ENCODE measurements around the gene SCN10A. TPM values are rescaled to one million over a fixed set of nuclear protein-coding genes. Genes with fewer than 3 reads are reported as not detected.

The SCN10A gene
- polyA plus RNA-seq, 1 of the 3 experiments (the other 2 are of a cell fraction) = not detected

- H3K27me3 ChIP-seq (ENCODE audit: insufficient read depth) = no peaks in the 10 kb centered on the region; the same call in 1 of the 2 replicates
- peak; percentile 67 for TF ChIP-seq CTCF (IDR thresholded peaks at IDR 0.05)
- TF ChIP-seq TCF12 (IDR thresholded peaks at IDR 0.05) = no peak
- TF ChIP-seq SMC3 (IDR thresholded peaks at IDR 0.05; ENCODE audit: low read depth, low read length) = peak; percentile 87
- TF ChIP-seq PBX3 (IDR thresholded peaks at IDR 0.05) = no peak
- TF ChIP-seq SIN3A (IDR thresholded peaks at IDR 0.05; ENCODE audit: borderline replicate concordance, low read depth, low read length) = no peak
- peak; percentile 91 for TF ChIP-seq RAD21 (IDR thresholded peaks at IDR 0.05; ENCODE audit: low read length)
- H3K9me3 ChIP-seq = no peaks in the 10 kb centered on the region
- 46% methylated on average over 2 of the region's 2 CpGs for WGBS (ENCODE audit: low lambda C conversion rate)
- H3K79me2 ChIP-seq (ENCODE audit: insufficient read depth) = no peaks in the 10 kb centered on the region
- H3K27ac ChIP-seq (ENCODE audit: low read depth in 2 of 2, low read length in 1 of 2) = no peak overlapping the region
- H3K9me2 ChIP-seq = no peaks in the 10 kb centered on the region
- no peak overlapping the region for H3K4me3 ChIP-seq (ENCODE audit: low read depth in 2 of 2, low read length in 1 of 2)
- no peak overlapping the region for H3K4me2 ChIP-seq
- POLR2A ChIA-PET = no interaction called here
- no peaks in the 10 kb centered on the region for H3F3A ChIP-seq (replicated peaks; ENCODE audit: insufficient read depth)
- H3K4me1 ChIP-seq (ENCODE audit: control insufficient read depth in 1 of 2, insufficient read depth in 2 of 2, low read depth in 1 of 2, low read length in 1 of 2) = peaks cover 0 to 2% of the 10 kb centered on the region in 2 experiments; a peak in 2 of 4 replicates
- no peak overlapping the region for H3K9ac ChIP-seq
- peak; percentile 54 for DNase-seq
- H4K20me1 ChIP-seq (ENCODE audit: insufficient read depth) = no peaks in the 10 kb centered on the region
- H3K36me3 ChIP-seq (replicated peaks in 1 of 2; ENCODE audit: control insufficient read depth in 1 of 2, insufficient read depth in 2 of 2, low read length in 1 of 2) = no peaks in the 10 kb centered on the region
- CTCF ChIA-PET = interaction anchor here (0.6 to 2.7 kb wide), 73 partner anchors 9 to 498 kb away, joined by 3 to 41 read pairs (median 5); partner anchors contain the start of gene EXOG
- no peak overlapping the region for H2AFZ ChIP-seq (ENCODE audit: low read depth)
These were observed 27.9 kb upstream of the SCN10A start for GRCh38 chr3:38843898-38844297.

GRCh38 chr3:38842266-38842965 lies 26.4 kb upstream of the SCN10A start:
- Histone ChIP-seq H3K27ac (ENCODE audit: low read depth in 2 of 2, low read length in 1 of 2) (no peak overlapping the region), H3K27me3 (ENCODE audit: insufficient read depth) (no peaks in the 10 kb centered on the region; the same call in 1 of the 2 replicates), H3K9me3 (no peaks in the 10 kb centered on the region), H2AFZ (ENCODE audit: low read depth) (no peak overlapping the region), H4K20me1 (ENCODE audit: insufficient read depth) (no peaks in the 10 kb centered on the region), H3K79me2 (ENCODE audit: insufficient read depth) (no peaks in the 10 kb centered on the region), H3F3A (replicated peaks; ENCODE audit: insufficient read depth) (no peaks in the 10 kb centered on the region), H3K9ac (no peak overlapping the region), H3K4me3 (ENCODE audit: low read depth in 2 of 2, low read length in 1 of 2) (no peak overlapping the region), H3K4me2 (no peak overlapping the region), H3K36me3 (replicated peaks in 1 of 2; ENCODE audit: control insufficient read depth in 1 of 2, insufficient read depth in 2 of 2, low read length in 1 of 2) (no peaks in the 10 kb centered on the region), H3K9me2 (no peaks in the 10 kb centered on the region), H3K4me1 (ENCODE audit: control insufficient read depth in 1 of 2, insufficient read depth in 2 of 2, low read depth in 1 of 2, low read length in 1 of 2) (no peaks in the 10 kb centered on the region; a peak in 1 of 4 replicates)
- WGBS (ENCODE audit: low lambda C conversion rate) = 21% methylated on average over 3 of the region's 4 CpGs
- POLR2A ChIA-PET = no interaction called here
- TF ChIP-seq GATA2 (CRISPR knock-in tag; IDR thresholded peaks at IDR 0.05) = no peak
- CTCF ChIA-PET = interaction anchor here (0.6 to 2.7 kb wide), 16 partner anchors 13 to 363 kb away, joined by 3 to 41 read pairs (median 6); no protein-coding TSS in a partner anchor
- no peak for DNase-seq

Measured in SK-N-SH (cell line).